ENCODE measurements around the gene TFDP2. TPM values are rescaled to one million over a fixed set of nuclear protein-coding genes. Genes with fewer than 3 reads are reported as not detected.
"Not testable (repeated sequence)": the region's sequence is repeated elsewhere in the genome, so short reads cannot be mapped to it uniquely, and the experiment has no call there.

The TFDP2 gene
- polyA plus RNA-seq, 1 donor = 51.1 TPM

GRCh38 chr3:142154186-142154585 lies 4.8 kb upstream of the TFDP2 start:
- H3K4me1 ChIP-seq (ENCODE audit: control insufficient read depth, insufficient read depth, low read length) = peaks cover 2% of the 10 kb centered on the region
- H3K9me3 ChIP-seq (ENCODE audit: control insufficient read depth, low read depth, low read length) = no peaks in the 10 kb centered on the region
- no peaks in the 10 kb centered on the region for H3K27me3 ChIP-seq (ENCODE audit: control insufficient read depth, insufficient read depth, low read length)
- H3K27ac ChIP-seq (ENCODE audit: low read length) = no peak overlapping the region
- DNase-seq = no peak
- 100% methylated on average over 1 of the region's 3 CpGs for WGBS (ENCODE audit: insufficient coverage, low lambda C conversion rate)
- peaks cover 2% of the 10 kb centered on the region for H3K36me3 ChIP-seq (ENCODE audit: control insufficient read depth, insufficient read depth, low read length)
- no peak overlapping the region for H3K4me3 ChIP-seq (ENCODE audit: low read length)

- WGBS (ENCODE audit: insufficient coverage, low lambda C conversion rate) = 18% methylated on average over 2 of the region's 3 CpGs
- H3K27ac ChIP-seq (ENCODE audit: low read length) = no peak overlapping the region
- H3K36me3 ChIP-seq (ENCODE audit: control insufficient read depth, insufficient read depth, low read length) = no peaks in the 10 kb centered on the region
- H3K4me1 ChIP-seq (ENCODE audit: control insufficient read depth, insufficient read depth, low read length) = peaks cover 5% of the 10 kb centered on the region
- H3K4me3 ChIP-seq (ENCODE audit: low read length) = no peak overlapping the region
- H3K27me3 ChIP-seq (ENCODE audit: control insufficient read depth, insufficient read depth, low read length) = no peaks in the 10 kb centered on the region
- no peaks in the 10 kb centered on the region for H3K9me3 ChIP-seq (ENCODE audit: control insufficient read depth, low read depth, low read length)
- no peak for DNase-seq
Observed at GRCh38 chr3:142152384-142152783, 3.0 kb upstream of the TFDP2 start.

- no peak overlapping the region for H3K4me3 ChIP-seq (ENCODE audit: low read length)
- no peak for DNase-seq
- H3K27me3 ChIP-seq (ENCODE audit: control insufficient read depth, insufficient read depth, low read length) = no peaks in the 10 kb centered on the region
- WGBS (ENCODE audit: insufficient coverage, low lambda C conversion rate) = no CpG with 5 or more reads among the region's 1 CpG
- no peak overlapping the region for H3K27ac ChIP-seq (ENCODE audit: low read length)
- no peaks in the 10 kb centered on the region for H3K36me3 ChIP-seq (ENCODE audit: control insufficient read depth, insufficient read depth, low read length)
- peaks cover 7% of the 10 kb centered on the region for H3K4me1 ChIP-seq (ENCODE audit: control insufficient read depth, insufficient read depth, low read length)
- H3K9me3 ChIP-seq (ENCODE audit: control insufficient read depth, low read depth, low read length) = no peaks in the 10 kb centered on the region
Observed at GRCh38 chr3:142151828-142152227, 2.5 kb upstream of the TFDP2 start.

DNA sequence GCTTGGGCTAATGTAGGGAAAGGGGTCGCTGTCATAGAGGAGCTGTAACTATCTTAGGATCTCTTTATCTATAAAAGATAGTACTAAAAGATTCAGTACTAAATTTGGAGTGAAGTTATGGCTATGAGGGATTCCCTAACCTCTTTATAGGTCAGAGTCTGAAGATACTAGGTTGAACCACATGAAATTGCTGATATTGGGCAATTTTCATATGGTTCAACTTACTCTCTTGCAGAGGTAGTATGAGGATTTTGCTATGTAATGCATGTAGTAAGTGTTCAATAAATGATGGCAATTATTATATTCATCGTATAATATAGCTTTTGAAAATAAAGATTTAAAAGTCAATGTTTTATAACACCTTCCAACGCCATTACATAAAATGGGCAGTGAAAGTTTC lies 1.9 kb upstream of the TFDP2 start:
- Histone ChIP-seq H3K9me3 (ENCODE audit: control insufficient read depth, low read depth, low read length) (no peaks in the 10 kb centered on the region), H3K36me3 (ENCODE audit: control insufficient read depth, insufficient read depth, low read length) (no peaks in the 10 kb centered on the region), H3K4me1 (ENCODE audit: control insufficient read depth, insufficient read depth, low read length) (peaks cover 7% of the 10 kb centered on the region), H3K27ac (ENCODE audit: low read length) (no peak overlapping the region), H3K27me3 (ENCODE audit: control insufficient read depth, insufficient read depth, low read length) (no peaks in the 10 kb centered on the region), H3K4me3 (ENCODE audit: low read length) (no peak overlapping the region)
- DNase-seq = no peak
- 100% methylated on average over 1 of the region's 3 CpGs for WGBS (ENCODE audit: insufficient coverage, low lambda C conversion rate)

GRCh38 chr3:142150271-142150670 lies 927 bp upstream of the TFDP2 start:
- DNase-seq = no peak
- Histone ChIP-seq H3K27ac (ENCODE audit: low read length) (no peak overlapping the region), H3K4me3 (ENCODE audit: low read length) (no peak overlapping the region), H3K36me3 (ENCODE audit: control insufficient read depth, insufficient read depth, low read length) (no peaks in the 10 kb centered on the region), H3K4me1 (ENCODE audit: control insufficient read depth, insufficient read depth, low read length) (peaks cover 10% of the 10 kb centered on the region), H3K27me3 (ENCODE audit: control insufficient read depth, insufficient read depth, low read length) (no peaks in the 10 kb centered on the region), H3K9me3 (ENCODE audit: control insufficient read depth, low read depth, low read length) (no peaks in the 10 kb centered on the region)
- no CpG with 5 or more reads among the region's 13 CpGs for WGBS (ENCODE audit: insufficient coverage, low lambda C conversion rate)

GRCh38 chr3:142149673-142149992 lies 289 bp upstream of the TFDP2 start:
- Histone ChIP-seq H3K4me1 (ENCODE audit: control insufficient read depth, insufficient read depth, low read length) (peaks cover 10% of the 10 kb centered on the region), H3K4me3 (ENCODE audit: low read length) (peak overlapping the region; percentile 59), H3K27ac (ENCODE audit: low read length) (peak overlapping the region; percentile 94), H3K9me3 (ENCODE audit: control insufficient read depth, low read depth, low read length) (no peaks in the 10 kb centered on the region), H3K36me3 (ENCODE audit: control insufficient read depth, insufficient read depth, low read length) (no peaks in the 10 kb centered on the region), H3K27me3 (ENCODE audit: control insufficient read depth, insufficient read depth, low read length) (no peaks in the 10 kb centered on the region)
- DNase-seq = no peak
- WGBS (ENCODE audit: insufficient coverage, low lambda C conversion rate) = no CpG with 5 or more reads among the region's 14 CpGs

GRCh38 chr3:142148044-142148791 lies 1.1 kb downstream of the TFDP2 start:
- Histone ChIP-seq H3K4me3 (ENCODE audit: low read length) (peak overlapping the region; percentile 59), H3K27me3 (ENCODE audit: control insufficient read depth, insufficient read depth, low read length) (no peaks in the 10 kb centered on the region), H3K36me3 (ENCODE audit: control insufficient read depth, insufficient read depth, low read length) (no peaks in the 10 kb centered on the region), H3K27ac (ENCODE audit: low read length) (peak overlapping the region; percentile 94), H3K9me3 (ENCODE audit: control insufficient read depth, low read depth, low read length) (no peaks in the 10 kb centered on the region), H3K4me1 (ENCODE audit: control insufficient read depth, insufficient read depth, low read length) (peaks cover 10% of the 10 kb centered on the region)
- peak in 1 of 2 donors; percentile 55 for DNase-seq
- WGBS (ENCODE audit: insufficient coverage, low lambda C conversion rate) = 0% methylated on average over 3 of the region's 11 CpGs

- H3K4me3 ChIP-seq (ENCODE audit: low read length); H3K27ac ChIP-seq (ENCODE audit: low read length); H3K9me3 ChIP-seq (ENCODE audit: control insufficient read depth, low read depth, low read length); H3K36me3 ChIP-seq (ENCODE audit: control insufficient read depth, insufficient read depth, low read length); DNase-seq; H3K4me1 ChIP-seq (ENCODE audit: control insufficient read depth, insufficient read depth, low read length); H3K27me3 ChIP-seq (ENCODE audit: control insufficient read depth, insufficient read depth, low read length): not testable (repeated sequence)
- WGBS (ENCODE audit: insufficient coverage, low lambda C conversion rate) = no CpG with 5 or more reads among the region's 5 CpGs
Observed at GRCh38 chr3:142144587-142144986, 4.8 kb downstream of the TFDP2 start.

GRCh38 chr3:142140608-142141285 lies 8.6 kb downstream of the TFDP2 start:
- not testable (repeated sequence) for H3K9me3 ChIP-seq (ENCODE audit: control insufficient read depth, low read depth, low read length); H3K4me1 ChIP-seq (ENCODE audit: control insufficient read depth, insufficient read depth, low read length); H3K27ac ChIP-seq (ENCODE audit: low read length); DNase-seq; H3K4me3 ChIP-seq (ENCODE audit: low read length); H3K36me3 ChIP-seq (ENCODE audit: control insufficient read depth, insufficient read depth, low read length); H3K27me3 ChIP-seq (ENCODE audit: control insufficient read depth, insufficient read depth, low read length)
- WGBS (ENCODE audit: insufficient coverage, low lambda C conversion rate) = no CpG with 5 or more reads among the region's 15 CpGs

- H3K27me3 ChIP-seq (ENCODE audit: control insufficient read depth, insufficient read depth, low read length); H3K36me3 ChIP-seq (ENCODE audit: control insufficient read depth, insufficient read depth, low read length); H3K9me3 ChIP-seq (ENCODE audit: control insufficient read depth, low read depth, low read length); DNase-seq; H3K4me3 ChIP-seq (ENCODE audit: low read length); H3K4me1 ChIP-seq (ENCODE audit: control insufficient read depth, insufficient read depth, low read length); H3K27ac ChIP-seq (ENCODE audit: low read length): not testable (repeated sequence)
- no CpG with 5 or more reads among the region's 2 CpGs for WGBS (ENCODE audit: insufficient coverage, low lambda C conversion rate)
Observed at GRCh38 chr3:142137089-142137488, 12.3 kb downstream of the TFDP2 start.
